Testis (tissue), 3 donors: Measurements from ENCODE around the gene EME1. TPM values are rescaled to one million over a fixed set of nuclear protein-coding genes. Genes with fewer than 3 reads are reported as not detected.
"Not testable (repeated sequence)": the region's sequence is repeated elsewhere in the genome, so short reads cannot be mapped to it uniquely, and the experiment has no call there.

Experiments used
- DNase-seq: peaks from one replicate; pipeline ENCODE4 v3.0.0-alpha.2; 2019
- H3K27ac ChIP-seq, 2 donors: fragments of 200-600 bp; sonication (generic); one replicate each; pipeline ENCODE4 v1.5.1; 2019
- H3K27me3 ChIP-seq: fragments of 200-600 bp; sonication (generic); one replicate; pipeline ENCODE4 v1.5.1; 2019
- H3K36me3 ChIP-seq: fragments of 200-600 bp; sonication (generic); one replicate; pipeline ENCODE4 v1.5.1; 2017; ENCODE audit warnings: low read depth; ENCODE audit errors: missing control alignments
- H3K4me1 ChIP-seq: fragments of 200-600 bp; sonication (generic); one replicate; pipeline ENCODE4 v1.5.1; 2019
- H3K4me3 ChIP-seq, 2 donors: fragments of 200-600 bp; sonication (generic); one replicate each; pipeline ENCODE4 v1.5.1; 2017 to 2019
- H3K9me3 ChIP-seq: fragments of 200-600 bp; sonication (generic); one replicate; pipeline ENCODE4 v1.5.1; 2017
- CTCF ChIP-seq, 3 experiments: fragments of 450-650 bp in 2 of 3; fragments of 200-600 bp in 1 of 3; sonication (generic) in 1 of 3; IDR thresholded peaks; one replicate each; pipeline ENCODE4 v1.5.1; 2016 to 2019; ENCODE audit warnings: antibody characterized with exemption in 3 of 3, mild to moderate bottlenecking in 2 of 3, moderate library complexity in 1 of 3
- POLR2A ChIP-seq: fragments of 450-650 bp; IDR thresholded peaks from one replicate; pipeline ENCODE4 v1.6.1; 2017; ENCODE audit warnings: antibody characterized with exemption, mild to moderate bottlenecking, moderate library complexity
- WGBS, 2 donors: methylation state at CpG; one replicate each; pipeline ENCODE4 v1.1.5; 2018; 5-methylcytosine and 5-hydroxymethylcytosine counted together
- intact Hi-C: fragments of 100-400 bp; cut with DNase I; formaldehyde crosslinking; loops from one replicate; pipeline ENCODE4 v1.15.1; 2023; ENCODE audit warnings: low total_unique reads
- polyA plus RNA-seq: library from polyadenylated mRNA; stranded (reverse); fragments of 350-450 nt; fragmentation: Illumina TruSeq; extraction: RNeasy Lipid Tissue Mini Kit (QIAGEN cat#74804); gene quantifications from one replicate; pipeline ENCODE4 v1.2.3, GENCODE V29; 2014; ENCODE audit warnings: low read depth, low replicate concordance; ENCODE audit not compliant: insufficient read depth
- total RNA-seq, 2 donors: library from RNA; depleted of rRNA; stranded (reverse); fragments of >200 nt; gene quantifications; one replicate each; pipeline ENCODE4 v1.2.3, GENCODE V29; 2016

EME1 gene
- total and polyA plus RNA-seq, 3 donors from 2014 or later: 15.6 to 22.8 (median 19.3) TPM

GRCh38 chr17:50406578-50406977 lies 33.5 kb downstream of the EME1 start:
- TF ChIP-seq POLR2A (no peak), CTCF (IDR thresholded peaks at IDR 0.05) (no peak)
- Histone ChIP-seq H3K9me3 (no peaks in the 10 kb centered on the region), H3K36me3 (no peaks in the 10 kb centered on the region), H3K27ac (no peak overlapping the region), H3K4me3 (no peak overlapping the region), H3K27me3 (no peaks in the 10 kb centered on the region), H3K4me1 (no peaks in the 10 kb centered on the region)
- WGBS, 2 donors: 82 to 88% methylated on average over 5 of the region's 5 CpGs
- no peak for DNase-seq
- intact Hi-C loops: no loop called here

DNA sequence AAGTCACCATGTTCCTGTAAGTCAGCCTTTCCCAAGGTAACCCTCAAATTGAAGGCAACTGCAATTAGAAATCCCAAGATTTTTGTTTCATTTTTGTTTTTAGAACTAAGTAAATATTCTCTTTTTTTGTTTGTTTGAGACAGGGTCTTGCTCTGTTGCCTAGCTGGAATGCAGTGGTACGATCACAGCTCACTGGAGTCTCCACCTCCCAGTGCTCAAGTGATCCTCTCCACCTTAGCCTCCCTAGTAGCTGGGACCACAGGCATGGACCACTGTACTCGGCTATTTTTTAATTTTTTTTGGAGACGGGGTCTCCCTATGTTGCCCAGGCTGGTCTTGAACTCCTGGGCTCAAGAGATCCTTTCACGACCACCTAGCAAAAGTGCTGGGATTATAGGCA lies 34.9 kb downstream of the EME1 start:
- TF ChIP-seq CTCF (IDR thresholded peaks at IDR 0.05) (no peak), POLR2A (no peak)
- Histone ChIP-seq H3K27me3 (no peaks in the 10 kb centered on the region), H3K27ac (no peak overlapping the region), H3K4me1 (no peaks in the 10 kb centered on the region), H3K4me3 (no peak overlapping the region), H3K9me3 (no peaks in the 10 kb centered on the region), H3K36me3 (no peaks in the 10 kb centered on the region)
- no peak for DNase-seq
- WGBS, 2 donors: 67 to 76% methylated on average over 4 of the region's 4 CpGs
- intact Hi-C loops: no loop called here

DNA sequence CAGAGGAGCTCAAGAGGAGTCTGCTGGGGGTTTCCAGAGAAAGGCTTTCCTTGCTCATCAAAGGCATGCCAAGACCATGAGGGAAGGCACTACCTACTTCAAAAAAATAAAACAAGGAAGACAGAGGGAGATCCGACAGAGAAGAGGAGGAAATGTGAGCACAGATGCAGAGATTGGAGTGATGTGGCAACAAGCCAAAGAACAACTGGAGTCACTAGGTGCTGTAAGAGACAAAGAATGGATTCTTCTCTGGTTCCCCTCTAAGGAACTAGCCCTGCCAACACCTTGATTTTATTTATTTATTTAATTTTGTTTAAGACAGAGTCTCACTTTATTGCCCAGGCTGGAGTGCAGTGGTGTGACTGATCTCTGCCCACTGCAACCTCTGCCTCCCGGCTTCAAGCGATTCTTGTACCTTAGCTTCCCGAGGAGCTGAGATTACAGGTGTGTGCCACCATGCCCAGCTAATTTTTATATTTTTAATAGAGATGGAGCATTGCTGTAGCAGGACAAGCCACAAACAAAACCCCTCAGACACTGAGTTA lies 39.2 kb downstream of the EME1 start:
- no peaks in the 10 kb centered on the region for H3K27me3 ChIP-seq
- H3K4me1 ChIP-seq: no peaks in the 10 kb centered on the region
- no peaks in the 10 kb centered on the region for H3K9me3 ChIP-seq
- no peak for DNase-seq
- intact Hi-C loops: no loop called here
- H3K36me3 ChIP-seq: no peaks in the 10 kb centered on the region
- H3K27ac ChIP-seq: no peak overlapping the region
- TF ChIP-seq CTCF (IDR thresholded peaks at IDR 0.05): no peak
- TF ChIP-seq POLR2A: no peak
- 86 to 89% methylated on average over 4 of the region's 4 CpGs for WGBS, 2 donors
- H3K4me3 ChIP-seq: no peak overlapping the region

- H3K27ac ChIP-seq: no peak overlapping the region
- intact Hi-C loops: no loop called here
- no peak for DNase-seq
- no peak for TF ChIP-seq CTCF (IDR thresholded peaks at IDR 0.05)
- TF ChIP-seq POLR2A: no peak
- no peaks in the 10 kb centered on the region for H3K36me3 ChIP-seq
- WGBS, 2 donors: 83 to 91% methylated on average over 3 of the region's 3 CpGs
- H3K27me3 ChIP-seq: no peaks in the 10 kb centered on the region
- no peaks in the 10 kb centered on the region for H3K4me1 ChIP-seq
- no peak overlapping the region for H3K4me3 ChIP-seq
- no peaks in the 10 kb centered on the region for H3K9me3 ChIP-seq
These were observed 41.8 kb downstream of the EME1 start for GRCh38 chr17:50414808-50415207.

DNA sequence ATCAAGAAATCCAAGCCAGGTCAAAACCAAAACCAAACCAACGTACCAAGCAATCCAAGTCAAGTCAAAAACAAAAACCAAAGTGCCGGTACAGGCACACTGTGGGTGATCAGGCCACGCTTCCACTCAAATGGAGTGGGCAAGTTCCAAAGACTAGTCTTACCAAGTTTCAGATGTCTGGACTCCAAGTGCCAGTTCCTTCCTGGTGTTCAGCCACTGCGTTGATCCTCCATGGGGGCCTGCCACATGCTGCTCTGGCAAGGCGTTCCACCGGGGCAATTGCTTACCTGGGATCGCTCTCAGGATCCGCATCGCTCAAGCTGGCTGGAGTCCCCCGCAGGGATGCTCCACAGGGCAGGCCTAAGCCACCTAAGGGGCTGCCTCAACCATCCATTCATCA lies 46.5 kb downstream of the EME1 start:
- H3K9me3 ChIP-seq, H3K36me3 ChIP-seq, DNase-seq, H3K4me3 ChIP-seq, intact Hi-C loops, H3K4me1 ChIP-seq, H3K27me3 ChIP-seq, H3K27ac ChIP-seq: not testable (repeated sequence)
- WGBS, 2 donors: 97 to 98% methylated on average over 10 of the region's 10 CpGs
